CD4-positive, alpha-beta T cell (primary cell): ENCODE data around the gene ZNF423. TPM values are rescaled to one million over a fixed set of nuclear protein-coding genes. Genes with fewer than 3 reads are reported as not detected.

Experiments
- ATAC-seq: fragments of 200-7000 bp; cut with Tn5 transposase; one replicate; pipeline ENCODE4 v1.10.0; 2022; ENCODE audit warnings: mild to moderate bottlenecking; ENCODE audit not compliant: poor library complexity
- CTCF ChIA-PET: fragments of 350-600 bp; sonication (Branson Sonifier 250); formaldehyde crosslinking; loops from one replicate; lab custom pipeline; 2021; ENCODE audit warnings: antibody characterized with exemption, inconsistent platforms; lab: Charles Lee
- POLR2A ChIA-PET: fragments of 350-600 bp; sonication (Branson Sonifier 250); formaldehyde crosslinking; loops from one replicate; lab custom pipeline; 2021; ENCODE audit warnings: antibody characterized with exemption, inconsistent platforms; lab: Charles Lee
- DNase-seq, 14 experiments: peaks; one replicate each; pipeline ENCODE4 v3.0.0-alpha.2; 2013 to 2020; ENCODE audit warnings: mixed read lengths in 2 of 14
- H3K27ac ChIP-seq, 2 donors: one replicate each; pipeline versions ENCODE4 v1.5.1 to v1.7.0; 2013; ENCODE audit warnings: low read length in 2 of 2, low read depth in 1 of 2, mild to moderate bottlenecking in 1 of 2
- H3K27me3 ChIP-seq, 2 experiments: 1 replicate in 1 of 2; 2 replicates in 1 of 2; pipeline versions ENCODE4 v1.6.1 to v1.7.0; 2013; ENCODE audit warnings: low read length in 2 of 2, control low read depth in 1 of 2, mild to moderate bottlenecking in 1 of 2, moderate library complexity in 1 of 2; ENCODE audit not compliant: insufficient read depth in 2 of 2, control insufficient read depth in 1 of 2
- H3K36me3 ChIP-seq: one replicate; pipeline ENCODE4 v1.6.1; 2013; ENCODE audit warnings: low read length, control low read depth; ENCODE audit not compliant: insufficient read depth
- H3K4me1 ChIP-seq: one replicate; pipeline ENCODE4 v1.6.1; 2013; ENCODE audit warnings: low read length, control low read depth; ENCODE audit not compliant: insufficient read depth
- H3K4me3 ChIP-seq: one replicate; pipeline ENCODE4 v1.5.1; 2013; ENCODE audit warnings: mild to moderate bottlenecking, low read length, moderate library complexity
- H3K9me3 ChIP-seq, 2 experiments: 1 replicate in 1 of 2; 2 replicates in 1 of 2; pipeline versions ENCODE4 v1.6.1 to v1.7.0; 2013; ENCODE audit warnings: low read length in 2 of 2, mild to moderate bottlenecking in 2 of 2, control low read depth in 1 of 2, moderate library complexity in 1 of 2; ENCODE audit not compliant: control insufficient read depth in 1 of 2, insufficient read depth in 1 of 2
- H3K27ac Mint-ChIP-seq: one replicate; pipeline ENCODE4 v1.8.0; 2020; ENCODE audit warnings: mixed read lengths
- H3K27me3 Mint-ChIP-seq: one replicate; pipeline ENCODE4 v1.8.0; 2021; ENCODE audit warnings: mixed read lengths
- H3K36me3 Mint-ChIP-seq: one replicate; pipeline ENCODE4 v1.8.0; 2021; ENCODE audit warnings: low read depth, mixed read lengths
- H3K4me1 Mint-ChIP-seq: one replicate; pipeline ENCODE4 v1.8.0; 2021; ENCODE audit warnings: low read depth, mixed read lengths
- H3K4me3 Mint-ChIP-seq: one replicate; pipeline ENCODE4 v1.8.0; 2020; ENCODE audit warnings: mild to moderate bottlenecking, mixed read lengths
- H3K9me3 Mint-ChIP-seq: one replicate; pipeline ENCODE4 v1.8.0; 2020; ENCODE audit warnings: mixed read lengths
- CTCF ChIP-seq: fragments of 200-600 bp; IDR thresholded peaks from one replicate; pipeline ENCODE4 v1.8.0; 2022; ENCODE audit warnings: antibody characterized with exemption, mild to moderate bottlenecking
- intact Hi-C, 2 experiments: fragments of 100-400 bp; cut with DNase I in 1 of 2; cut with micrococcal nuclease in 1 of 2; formaldehyde crosslinking; loops; one replicate each; pipeline versions ENCODE4 v1.15.1 to v1.9.0; 2023 to 2025; cut with DNase I, micrococcal nuclease
- total RNA-seq, 174 experiments: library from RNA in 2 of 174; stranded (reverse) in 2 of 174; gene quantifications; one replicate each; pipeline ENCODE4 v1.2.3 and lab custom pipeline; 2021 to 2026

Gene ZNF423
- total RNA-seq, 2 experiments from 2014 or later = not detected

GRCh38 chr16:49834531-49835151, 21.3 kb downstream of the ZNF423 start:
- Histone ChIP-seq H3K9me3 (no peaks in the 10 kb centered on the region), H3K27me3 (peaks cover 8 to 20% of the 10 kb centered on the region in 2 experiments), H3K27ac (no peak overlapping the region), H3K4me1 (no peaks in the 10 kb centered on the region), H3K4me3 (no peak overlapping the region), H3K36me3 (no peaks in the 10 kb centered on the region)
- Mint-ChIP-seq H3K27ac (no peak overlapping the region), H3K27me3 (peaks cover 22% of the 10 kb centered on the region), H3K4me1 (no peaks in the 10 kb centered on the region), H3K36me3 (no peaks in the 10 kb centered on the region), H3K9me3 (no peaks in the 10 kb centered on the region), H3K4me3 (no peak overlapping the region)
- ChIA-PET CTCF (no interaction called here), POLR2A (no interaction called here)
- intact Hi-C loops = no loop called here
- no peak for TF ChIP-seq CTCF
- ATAC-seq (no peak), DNase-seq (no peak)

- Mint-ChIP-seq H3K36me3 (no peaks in the 10 kb centered on the region), H3K4me1 (no peaks in the 10 kb centered on the region), H3K9me3 (no peaks in the 10 kb centered on the region), H3K27me3 (peaks cover 20% of the 10 kb centered on the region), H3K27ac (no peak overlapping the region), H3K4me3 (no peak overlapping the region)
- no peak for TF ChIP-seq CTCF
- DNase-seq = no peak
- no peaks in the 10 kb centered on the region for H3K4me1 ChIP-seq
- no peak for ATAC-seq
- no peak overlapping the region for H3K27ac ChIP-seq
- H3K9me3 ChIP-seq = no peaks in the 10 kb centered on the region
- POLR2A ChIA-PET = no interaction called here
- CTCF ChIA-PET = no interaction called here
- intact Hi-C loops = no loop called here
- H3K27me3 ChIP-seq = peaks cover 7 to 17% of the 10 kb centered on the region in 2 experiments
- no peak overlapping the region for H3K4me3 ChIP-seq
- no peaks in the 10 kb centered on the region for H3K36me3 ChIP-seq
Observed at GRCh38 chr16:49833796-49834530, 21.9 kb downstream of the ZNF423 start.

- H3K27me3 Mint-ChIP-seq = peaks cover 24% of the 10 kb centered on the region
- no peak overlapping the region for H3K4me3 Mint-ChIP-seq
- H3K9me3 ChIP-seq = no peaks in the 10 kb centered on the region
- H3K4me1 Mint-ChIP-seq = no peaks in the 10 kb centered on the region
- DNase-seq = no peak
- ChIA-PET CTCF (no interaction called here), POLR2A (no interaction called here)
- H3K27ac ChIP-seq = no peak overlapping the region
- no peaks in the 10 kb centered on the region for H3K36me3 Mint-ChIP-seq
- intact Hi-C loops = no loop called here
- H3K4me3 ChIP-seq = no peak overlapping the region
- no peak for ATAC-seq
- peaks cover 7 to 12% of the 10 kb centered on the region in 2 experiments for H3K27me3 ChIP-seq
- H3K9me3 Mint-ChIP-seq = no peaks in the 10 kb centered on the region
- no peak overlapping the region for H3K27ac Mint-ChIP-seq
- H3K4me1 ChIP-seq = no peaks in the 10 kb centered on the region
- TF ChIP-seq CTCF = no peak
- H3K36me3 ChIP-seq = no peaks in the 10 kb centered on the region
Observed at GRCh38 chr16:49833085-49833484, 22.8 kb downstream of the ZNF423 start.
